GM21360 (cell line): ENCODE results near the gene TAF4B.
A peak's percentile ranks its signal among the peaks of the same experiment; 100 is the strongest.
"Not testable (repeated sequence)": the region's sequence is repeated elsewhere in the genome, so short reads cannot be mapped to it uniquely, and the experiment has no call there.

Experiments used
- ATAC-seq: cut with Tn5 transposase; IDR thresholded peaks from one replicate; pipeline ENCODE4 v1.9.1; 2021; ENCODE audit warnings: mild to moderate bottlenecking, moderate library complexity; ENCODE audit not compliant: unreplicated experiment

Gene TAF4B

DNA sequence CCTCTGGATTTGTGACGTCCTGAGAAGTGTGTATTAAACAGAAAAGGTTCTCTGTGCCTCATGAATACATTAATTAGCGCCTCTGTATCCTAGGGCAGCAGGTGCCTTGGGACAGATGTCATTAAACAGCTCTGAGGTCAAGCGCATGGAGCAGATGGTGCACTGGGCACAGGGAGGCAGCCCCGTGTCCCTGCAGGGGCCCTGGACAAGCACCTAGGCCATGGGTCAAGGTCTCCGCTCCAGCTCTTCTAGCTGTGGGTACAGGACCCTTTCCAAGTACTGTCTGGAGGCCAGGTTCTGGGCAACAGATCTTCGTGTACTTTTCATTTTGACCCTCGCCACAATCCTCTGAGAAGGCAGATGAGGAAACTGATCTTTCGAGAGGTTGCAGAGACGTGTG is 195.7 kb downstream of the TAF4B start:
- ATAC-seq = no peak

DNA sequence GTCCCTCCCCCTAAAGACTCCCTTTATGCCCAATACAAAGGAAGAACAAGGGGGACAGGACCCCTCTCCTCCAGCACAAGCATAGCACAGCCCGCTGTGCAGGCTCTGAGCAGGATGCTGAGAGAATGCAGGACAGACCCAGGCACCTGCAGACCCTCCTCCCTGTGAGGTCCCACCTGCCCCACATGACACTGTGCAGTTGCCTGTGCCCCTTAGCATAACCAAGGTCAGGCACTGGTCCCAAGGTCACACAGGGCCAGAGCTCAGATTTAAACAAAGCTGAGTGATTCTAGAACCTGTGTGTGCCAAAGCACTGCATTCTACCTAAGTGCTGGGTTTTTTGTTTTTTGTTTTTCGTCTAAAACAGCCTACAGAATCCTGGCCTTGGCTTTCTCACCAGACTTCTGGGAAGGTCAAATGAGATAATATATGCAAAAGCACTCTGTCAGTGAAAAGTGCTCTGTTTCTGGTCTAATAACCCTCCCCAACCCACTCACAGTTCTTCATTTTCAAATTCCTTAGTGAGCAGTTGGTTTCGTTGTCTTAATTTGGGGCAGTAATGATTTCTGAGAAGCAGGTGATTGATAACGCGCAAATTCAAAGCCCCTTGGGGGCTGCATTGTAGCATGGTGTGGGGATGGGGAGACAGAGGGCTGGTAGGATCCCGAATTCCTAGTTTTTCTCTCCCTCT is 196.4 kb downstream of the TAF4B start:
- ATAC-seq = peak; percentile 85

DNA sequence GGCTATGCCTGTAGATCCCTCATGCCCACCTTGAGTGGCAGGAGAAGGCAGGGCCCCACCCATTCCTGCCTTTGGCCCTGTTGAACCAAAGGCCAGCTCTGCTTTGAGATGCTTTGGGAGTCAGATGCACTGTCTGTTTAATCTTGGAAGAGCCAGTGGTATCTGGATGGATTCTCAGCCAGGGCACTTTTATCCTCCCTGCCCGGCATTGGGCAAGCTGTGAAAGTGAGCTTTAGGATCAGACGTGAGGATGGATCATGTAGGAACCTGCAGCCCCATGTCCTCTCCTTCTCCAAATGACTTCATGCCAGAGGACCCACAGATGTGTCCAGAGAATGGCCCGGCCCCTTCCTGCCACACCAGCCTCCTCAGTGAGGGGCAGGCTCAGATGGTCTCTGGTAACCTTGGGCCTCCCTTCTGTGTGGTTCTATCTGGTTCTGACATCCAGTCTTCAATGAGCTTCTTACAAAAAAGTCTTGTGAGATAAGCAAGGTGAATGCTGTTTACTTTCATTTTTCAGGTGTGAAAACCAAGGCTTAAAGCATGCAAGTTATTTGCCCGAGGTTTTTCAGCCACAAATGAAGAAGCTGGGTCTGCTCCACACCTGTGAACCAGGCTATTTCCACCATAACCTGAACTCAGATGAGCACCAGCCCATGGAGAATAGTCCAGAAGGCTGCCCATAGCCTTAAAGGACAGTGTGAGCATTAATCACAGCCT is 198.3 kb downstream of the TAF4B start:
- ATAC-seq = no peak

DNA sequence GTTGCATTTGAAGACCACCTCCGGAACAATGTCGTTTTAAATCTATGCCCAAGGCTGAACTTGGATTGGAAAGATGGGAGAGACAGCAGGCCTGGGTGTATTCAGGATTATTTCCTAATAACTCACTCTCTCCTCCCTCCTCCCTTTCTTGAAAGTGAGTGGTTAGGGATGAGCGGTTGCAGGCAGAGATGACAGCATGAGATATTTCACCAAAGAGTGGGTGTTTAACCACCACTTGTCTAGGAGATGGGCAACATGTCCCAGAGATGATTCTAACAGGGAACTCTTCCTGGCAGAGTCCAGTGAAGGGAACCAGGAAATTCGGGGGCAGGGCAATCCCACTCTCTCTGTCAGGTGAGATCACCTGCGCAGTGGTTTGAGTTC is 198.9 kb downstream of the TAF4B start:
- no peak for ATAC-seq

DNA sequence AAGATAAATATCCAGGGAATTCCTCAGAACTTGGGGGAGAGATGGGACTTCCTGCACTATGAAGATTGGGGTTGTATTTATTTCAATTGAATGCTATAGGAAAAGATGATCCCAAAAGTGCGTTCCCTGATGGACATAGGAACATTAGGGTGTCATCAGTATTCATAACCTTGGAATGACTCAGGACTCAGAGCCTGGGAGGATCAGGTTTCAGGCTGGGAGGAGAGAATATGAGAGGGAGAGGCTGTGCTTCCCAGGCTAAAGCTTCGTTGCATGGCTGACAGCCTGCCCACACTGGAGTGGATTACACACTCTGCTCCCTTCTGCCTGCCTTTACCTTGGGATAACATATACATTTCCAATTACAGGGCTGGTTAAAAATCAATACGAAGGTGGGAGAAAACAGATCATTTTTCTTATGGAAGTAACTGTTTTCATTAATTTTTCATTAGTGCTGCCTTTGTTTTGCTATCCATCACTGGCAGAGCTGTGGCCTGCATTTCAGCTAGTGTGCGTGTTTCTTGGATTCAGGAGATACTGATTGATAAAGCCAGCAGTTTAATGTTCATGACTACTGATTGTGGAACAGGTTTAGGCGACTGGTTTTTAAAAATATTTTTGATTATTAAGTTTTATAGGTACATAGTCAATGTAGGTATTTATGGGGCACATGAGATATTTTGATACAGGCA is 203.4 kb downstream of the TAF4B start:
- ATAC-seq = no peak

DNA sequence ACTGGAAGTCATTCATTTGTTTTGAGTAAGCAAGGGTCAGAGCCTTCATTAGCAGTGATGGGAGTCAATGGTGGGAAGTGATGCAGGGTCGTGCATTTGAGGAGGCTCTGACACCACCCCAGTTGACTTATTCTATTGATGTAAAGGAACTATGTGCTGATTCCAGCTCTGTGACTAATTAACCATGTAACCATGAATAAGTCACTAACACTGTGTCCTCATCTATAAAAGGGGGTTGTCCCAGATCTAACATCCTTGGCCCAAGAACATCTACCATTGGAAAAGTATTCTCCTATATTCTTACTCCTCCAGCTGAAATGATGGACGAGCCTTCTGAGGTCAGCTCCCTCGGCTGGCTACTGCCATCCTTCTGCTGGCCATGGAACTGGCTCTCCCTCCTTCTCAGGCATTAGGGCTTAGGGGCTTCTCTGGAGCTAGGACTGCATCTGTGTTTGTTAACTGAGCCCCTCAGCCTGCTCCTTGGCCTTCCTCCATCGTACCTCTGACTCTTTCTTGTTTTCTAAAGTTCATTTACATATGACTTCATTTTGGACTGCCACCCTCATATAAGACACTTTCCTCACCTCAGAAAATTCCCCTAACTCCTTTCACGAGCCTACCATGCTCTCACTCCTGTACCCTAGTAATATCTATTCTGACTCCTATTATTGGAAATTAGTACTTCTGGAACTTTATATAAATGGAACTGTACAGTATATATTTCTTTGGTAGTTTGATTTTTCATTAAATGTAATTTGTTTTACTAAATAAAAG is 206.6 kb downstream of the TAF4B start:
- peak; percentile 62 for ATAC-seq

DNA sequence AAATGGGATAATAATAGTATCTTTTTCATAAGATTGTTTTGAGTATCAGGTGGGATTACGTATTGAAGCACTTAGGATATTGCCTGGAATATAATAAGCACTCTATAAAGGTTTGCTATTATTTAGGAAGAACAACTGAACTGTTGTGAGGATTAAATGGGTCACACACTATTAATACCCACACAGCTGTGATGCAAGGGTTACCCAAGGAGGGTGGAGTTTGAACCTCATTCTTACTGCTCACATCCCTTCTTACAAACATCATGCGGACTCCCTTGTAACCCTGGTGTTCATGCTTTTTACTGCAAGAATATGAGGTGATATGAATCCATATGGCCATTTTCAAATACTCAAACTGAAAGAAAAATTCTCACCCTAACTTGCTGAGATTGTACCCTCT is 208.6 kb downstream of the TAF4B start:
- ATAC-seq = no peak

DNA sequence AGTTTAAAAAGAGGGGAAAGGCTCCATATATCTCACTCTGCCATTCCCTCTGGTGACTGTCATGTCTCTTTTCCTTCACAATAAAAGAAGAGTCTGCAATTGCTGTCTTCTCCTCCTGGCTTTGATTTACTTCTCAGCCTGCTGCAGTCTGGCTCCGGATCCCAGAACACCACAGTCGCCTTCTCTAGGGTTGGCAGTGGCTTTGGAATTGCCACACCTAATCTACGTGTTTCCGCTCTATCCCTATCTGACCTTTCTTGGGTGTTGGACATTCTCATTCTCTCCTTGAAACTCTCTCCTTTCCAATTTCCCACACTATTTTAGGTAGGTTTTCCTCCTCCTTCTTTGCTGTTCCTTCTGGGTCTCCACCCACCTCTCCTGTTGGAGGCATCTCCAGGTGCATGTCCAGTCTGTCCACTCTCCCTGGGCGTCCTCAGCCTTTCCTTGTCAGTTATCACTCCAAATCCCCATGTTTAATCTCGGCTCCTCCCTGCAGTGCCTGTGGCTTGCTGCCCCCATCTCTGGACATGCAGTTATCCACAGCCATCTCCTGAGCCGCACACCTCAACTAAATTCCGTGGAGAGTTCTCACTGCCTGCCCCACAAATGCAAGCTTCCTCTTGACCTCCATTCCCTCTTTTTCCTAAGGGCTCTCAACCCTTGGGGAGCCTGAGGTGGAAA is 209.3 kb downstream of the TAF4B start:
- ATAC-seq = no peak

DNA sequence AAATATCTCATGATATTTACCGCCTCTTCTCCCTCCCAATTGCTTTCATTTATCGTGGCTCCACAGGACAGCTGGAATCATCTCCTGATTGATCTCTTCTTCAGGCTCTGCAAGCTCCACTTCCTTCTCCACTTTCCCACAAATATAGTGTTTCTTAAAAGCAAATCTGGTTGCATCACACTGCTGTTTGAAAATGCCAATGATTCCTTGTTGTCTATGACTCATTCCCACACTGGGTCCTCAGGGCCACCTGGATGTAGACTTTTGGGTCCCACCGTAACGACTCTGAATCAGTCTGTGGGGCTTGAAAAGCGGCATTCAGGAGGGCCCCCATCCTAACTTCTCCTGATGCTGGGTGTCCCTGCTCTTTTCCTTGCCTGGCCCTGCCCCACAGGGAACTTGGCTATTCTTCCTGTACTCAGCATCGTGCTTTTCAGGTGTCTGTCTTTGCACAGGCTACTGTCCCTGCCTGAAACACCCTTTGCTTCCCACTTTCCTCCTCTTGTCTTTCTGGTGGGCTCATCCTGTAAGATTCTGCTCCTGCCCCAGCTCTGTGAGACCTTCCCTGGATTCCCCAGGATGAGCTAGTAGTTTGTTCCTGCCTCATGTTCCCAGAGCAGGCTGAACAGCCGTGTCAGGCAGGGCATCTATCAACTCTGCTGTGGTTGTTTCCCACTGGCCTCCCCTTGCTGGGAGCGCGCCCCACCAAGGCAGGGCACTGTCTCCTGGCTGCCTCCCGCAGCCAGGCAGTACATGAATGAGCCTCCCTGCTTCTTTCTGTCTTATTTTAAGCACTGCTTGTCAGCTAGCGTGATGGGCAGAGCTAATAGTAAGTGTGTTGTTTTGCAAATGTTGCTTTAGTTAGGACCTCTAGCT is 210.2 kb downstream of the TAF4B start:
- ATAC-seq = no peak

DNA sequence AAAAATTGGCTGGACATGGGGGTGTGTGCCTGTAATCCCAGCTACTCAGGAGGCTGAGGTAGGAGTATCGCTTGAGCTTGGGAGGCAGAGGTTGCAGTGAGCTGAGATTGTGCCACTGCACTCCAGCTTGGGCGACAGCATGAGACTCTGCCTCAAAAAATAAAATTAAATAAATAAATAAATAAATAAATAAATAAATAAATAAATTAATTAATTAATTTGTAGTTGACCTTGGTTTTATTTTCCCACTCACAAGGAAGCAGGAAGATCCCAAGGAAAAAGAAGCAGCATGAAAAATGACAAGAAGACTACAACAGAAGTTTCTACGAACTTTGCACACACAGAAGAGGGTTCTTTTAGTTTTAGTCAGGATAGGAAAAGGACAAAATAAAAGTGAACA is 211.4 kb downstream of the TAF4B start:
- not testable (repeated sequence) for ATAC-seq

DNA sequence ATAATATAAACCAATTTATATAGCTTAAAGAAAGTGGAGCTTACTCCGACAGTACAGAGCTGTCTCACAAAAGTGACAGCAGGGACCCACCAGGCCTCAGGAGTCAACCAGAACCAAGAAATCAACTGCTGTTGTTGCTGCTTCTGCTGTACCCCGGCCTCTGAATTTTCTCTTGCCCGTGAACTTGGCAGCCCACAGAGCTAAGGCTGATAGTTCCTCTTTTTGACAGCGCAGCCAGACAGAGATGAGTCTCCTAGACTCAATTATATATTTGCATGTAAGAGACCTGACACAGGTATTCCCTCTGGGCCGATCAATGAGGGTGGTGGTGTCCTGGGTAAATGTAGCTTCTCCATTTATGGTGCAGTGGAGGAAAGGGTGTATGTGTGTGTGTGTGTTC is 212.7 kb downstream of the TAF4B start:
- peak; percentile 99 for ATAC-seq

DNA sequence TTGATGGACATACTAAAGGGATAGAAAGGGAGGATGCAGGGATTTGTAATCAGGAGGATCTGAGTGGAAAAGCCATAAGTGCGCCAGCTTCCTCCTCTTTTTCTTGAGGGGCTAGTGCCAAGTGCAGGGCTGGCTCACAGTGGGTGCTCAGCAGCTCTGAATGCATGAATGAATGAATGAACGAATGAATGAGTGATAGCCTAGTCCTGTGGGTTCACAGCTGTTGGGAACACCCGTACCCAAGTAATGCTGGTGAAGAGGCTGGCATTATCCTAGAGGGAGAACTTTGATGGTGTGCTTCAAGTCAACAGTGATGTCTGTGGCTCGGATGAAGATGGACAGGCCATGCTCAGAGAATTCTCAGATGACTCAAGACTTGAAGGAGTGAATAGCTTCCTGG is 213.3 kb downstream of the TAF4B start:
- ATAC-seq = no peak

DNA sequence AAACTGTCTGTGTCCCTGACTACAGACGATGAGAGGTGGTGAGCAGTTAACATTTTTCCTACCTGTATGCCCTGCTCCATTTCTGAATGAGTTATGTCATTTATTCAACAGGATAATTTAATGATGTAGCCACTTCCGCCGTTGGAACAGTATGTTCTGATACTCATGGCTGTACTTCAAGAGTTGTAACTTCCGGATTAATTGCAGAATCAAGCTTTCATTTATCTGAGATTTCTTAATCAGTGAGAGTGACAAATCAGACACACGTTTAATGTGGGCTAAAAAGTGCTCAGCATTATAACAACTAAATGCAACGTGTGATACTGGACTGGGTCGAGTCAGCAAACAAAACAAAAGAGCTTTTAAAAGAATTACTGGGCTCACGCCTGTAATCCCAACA is 214.4 kb downstream of the TAF4B start:
- ATAC-seq = no peak
